Putamen (tissue), 1 donor: ENCODE data around the gene SOAT1.

Experiments used
- DNase-seq: peaks from one replicate; pipeline ENCODE4 v3.0.0-alpha.2; 2016; ENCODE audit warnings: low spot score

SOAT1 gene

DNA sequence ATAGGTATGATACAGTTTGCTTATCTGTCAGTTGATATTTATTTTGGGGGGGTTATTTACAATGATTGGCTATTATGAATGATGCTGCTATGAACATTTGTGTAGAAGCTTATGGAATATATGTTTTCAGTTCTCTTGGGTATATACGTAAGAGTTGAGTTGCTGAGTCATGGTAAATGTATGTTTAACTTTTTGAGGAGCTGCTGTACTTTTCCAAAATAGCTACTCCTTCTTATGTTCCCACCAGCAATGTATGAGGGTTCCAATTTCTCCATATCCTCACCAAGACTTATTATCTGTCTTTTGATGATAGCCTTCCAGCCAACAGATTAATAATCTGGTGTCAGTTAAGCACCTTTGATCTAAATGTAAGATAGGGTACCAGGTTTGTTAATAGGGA, 11.9 kb downstream of the SOAT1 start:
- no peak for DNase-seq

DNA sequence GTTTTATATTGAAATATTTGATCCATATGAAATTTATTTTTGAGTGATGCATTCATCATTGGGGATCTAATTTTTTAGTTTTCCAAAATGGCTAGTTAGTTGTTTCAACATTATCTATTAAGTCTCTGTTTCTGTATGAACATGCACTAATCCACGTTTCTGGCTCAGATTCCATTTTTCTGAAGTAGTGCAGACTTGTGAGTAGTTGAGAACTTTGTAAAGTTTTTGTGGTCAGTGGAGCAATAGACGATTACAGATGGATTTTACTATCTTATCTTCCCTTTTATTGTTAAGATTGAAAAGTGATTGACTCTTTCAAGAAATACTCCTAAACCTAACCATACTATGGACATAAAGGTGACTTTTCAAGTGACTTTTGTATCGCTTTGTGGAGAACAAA, 16.7 kb downstream of the SOAT1 start:
- DNase-seq: no peak

DNA sequence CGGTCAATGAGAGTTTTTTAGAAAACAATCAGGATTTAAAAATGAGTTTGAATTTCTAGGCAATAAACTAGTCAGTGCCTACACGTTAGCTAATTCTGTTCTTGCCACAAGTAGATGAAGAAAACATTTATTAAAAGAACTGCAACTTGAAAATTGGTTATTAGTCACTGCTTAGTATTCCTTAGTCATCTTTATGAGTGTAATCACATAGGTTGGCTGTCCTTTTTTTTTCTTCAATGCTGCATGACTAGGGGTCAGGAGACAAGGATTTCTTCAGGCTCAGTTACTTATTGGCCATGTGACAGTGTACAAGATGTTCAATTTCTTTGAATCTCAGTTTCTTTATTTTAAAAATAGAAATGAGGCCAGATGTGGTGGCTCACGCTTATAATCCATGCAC, 17.1 kb downstream of the SOAT1 start:
- no peak for DNase-seq

DNA sequence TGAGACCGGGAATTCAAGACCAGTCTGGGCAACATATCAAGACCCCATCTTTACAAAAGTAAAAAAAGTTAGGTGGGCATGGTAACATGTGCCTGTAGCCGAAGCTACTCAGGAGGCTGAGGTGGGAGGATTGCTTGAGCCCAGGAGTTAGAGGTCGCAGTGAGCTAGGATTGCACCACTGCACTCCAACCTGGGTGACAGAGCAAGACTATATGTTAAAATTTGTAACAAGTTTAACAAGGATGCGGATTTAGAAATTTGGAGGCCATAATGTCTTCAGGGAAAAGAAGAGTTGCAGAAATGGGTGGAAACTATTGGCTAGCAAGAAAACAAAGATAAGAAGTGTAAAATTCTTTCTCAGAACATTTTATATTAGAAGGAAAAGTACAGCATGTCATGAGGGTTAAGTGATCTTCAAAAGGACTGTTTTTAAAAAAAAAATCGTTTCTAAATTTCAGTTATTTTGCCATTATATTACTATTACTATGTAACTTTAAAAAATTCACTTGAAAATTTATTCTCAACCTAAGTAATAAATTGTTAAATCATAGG, 17.6 kb downstream of the SOAT1 start:
- no peak for DNase-seq

DNA sequence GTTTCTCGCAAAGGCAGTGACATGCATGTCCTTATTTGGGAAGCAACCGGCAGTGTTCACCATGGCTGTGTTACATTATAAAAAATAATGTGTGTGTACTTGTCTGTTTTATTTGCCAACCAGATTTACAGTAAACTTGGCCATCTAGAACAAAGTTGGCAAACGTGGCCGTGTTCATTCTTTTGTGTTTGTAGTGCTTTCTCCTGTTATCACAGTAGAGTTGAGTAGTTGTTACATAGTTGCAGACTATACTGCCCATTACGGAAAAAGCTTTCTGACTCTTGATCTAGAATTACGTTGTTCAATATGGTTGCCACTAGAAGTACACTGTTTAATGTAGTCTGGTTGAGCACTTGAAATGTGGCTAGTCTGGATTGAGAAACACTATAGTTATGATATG, 19.4 kb downstream of the SOAT1 start:
- DNase-seq: no peak

DNA sequence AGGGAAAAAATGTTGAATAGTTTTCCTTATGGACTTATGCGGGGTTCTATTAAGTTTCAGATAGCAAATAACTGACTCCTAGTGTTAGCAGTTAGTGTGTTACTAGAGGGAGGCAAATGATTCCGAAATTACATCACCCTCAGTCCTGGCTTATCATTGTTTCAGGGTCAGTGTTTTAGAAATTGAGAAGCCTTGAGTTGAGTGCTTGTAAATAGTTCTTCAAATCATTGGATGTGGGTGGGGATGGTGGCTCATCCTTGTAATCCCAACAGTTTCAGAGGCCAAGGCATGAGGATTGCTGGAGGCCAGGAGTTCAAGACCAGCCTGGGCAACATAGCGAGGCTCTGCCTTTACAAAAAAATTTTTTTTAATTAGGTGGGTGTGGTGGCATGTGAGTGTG, 21.3 kb downstream of the SOAT1 start:
- DNase-seq: no peak

DNA sequence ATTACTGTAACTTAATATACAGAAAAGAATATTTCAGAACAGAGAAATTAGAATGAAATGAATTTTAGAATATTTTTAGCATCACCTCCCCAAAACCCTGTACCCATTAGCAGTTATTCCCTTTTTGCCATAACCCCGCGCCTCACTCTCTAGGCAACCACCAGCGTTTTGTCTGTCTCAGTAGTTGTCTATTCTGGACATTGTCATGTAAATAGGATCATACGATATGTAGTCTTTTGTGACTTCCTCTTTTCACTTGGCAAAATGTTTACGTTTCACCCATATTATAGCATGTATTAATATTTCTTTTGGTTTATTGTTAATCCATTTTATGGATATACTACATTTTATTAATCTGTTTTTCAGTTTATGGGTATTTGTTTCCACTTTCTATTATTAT, 24.9 kb downstream of the SOAT1 start:
- DNase-seq: no peak

DNA sequence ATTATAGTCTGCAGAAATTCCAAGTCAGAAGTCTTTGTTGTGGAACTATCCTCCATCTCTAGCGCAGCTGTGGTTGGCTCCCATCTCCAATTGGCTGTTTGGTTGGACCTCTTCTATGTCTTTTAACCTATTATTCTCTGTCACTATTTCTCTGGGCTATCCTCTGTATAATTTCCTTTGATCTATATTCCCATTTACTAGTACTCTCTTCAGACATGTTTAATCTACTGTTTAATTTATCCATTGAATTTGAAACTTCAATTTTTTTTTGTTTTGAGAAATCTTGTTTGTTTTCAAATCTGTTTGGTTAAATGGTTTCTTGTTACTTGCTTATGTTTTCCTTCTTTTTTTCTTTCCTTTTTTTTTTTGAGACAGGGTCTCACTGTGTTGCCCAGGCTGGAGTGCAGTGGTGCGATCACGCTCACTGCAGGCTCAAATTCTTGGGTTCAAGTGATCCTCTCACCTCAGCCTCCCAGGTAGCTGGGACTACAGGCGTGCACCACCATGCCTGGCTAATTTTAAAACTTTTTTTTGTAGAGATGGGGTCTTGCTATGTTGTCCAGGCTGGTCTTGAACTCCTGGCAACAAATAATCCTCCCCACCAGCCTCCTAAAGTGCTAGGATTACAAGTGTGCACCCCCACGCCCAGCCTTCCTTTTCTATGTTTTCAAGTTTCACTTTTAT, 28.1 kb downstream of the SOAT1 start:
- DNase-seq: no peak

DNA sequence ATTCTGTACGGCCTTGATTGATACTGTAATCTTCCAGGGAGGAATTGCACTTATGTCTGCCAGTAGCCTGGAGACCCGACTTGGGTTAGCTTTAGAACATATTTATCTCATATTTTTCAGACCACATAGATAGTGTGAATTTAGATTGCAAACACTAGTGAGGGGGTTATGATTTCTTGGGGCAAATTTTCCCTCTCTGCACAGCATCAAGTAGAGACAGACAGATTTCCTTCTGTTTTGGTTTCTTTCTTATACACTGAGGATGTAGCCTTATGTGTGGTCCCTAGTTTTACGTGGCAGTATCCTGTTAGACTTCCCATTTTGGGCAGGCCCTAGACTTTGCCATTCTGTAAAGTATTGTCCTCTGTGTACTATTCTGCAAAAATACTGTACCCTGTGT, 29.0 kb downstream of the SOAT1 start:
- no peak for DNase-seq

DNA sequence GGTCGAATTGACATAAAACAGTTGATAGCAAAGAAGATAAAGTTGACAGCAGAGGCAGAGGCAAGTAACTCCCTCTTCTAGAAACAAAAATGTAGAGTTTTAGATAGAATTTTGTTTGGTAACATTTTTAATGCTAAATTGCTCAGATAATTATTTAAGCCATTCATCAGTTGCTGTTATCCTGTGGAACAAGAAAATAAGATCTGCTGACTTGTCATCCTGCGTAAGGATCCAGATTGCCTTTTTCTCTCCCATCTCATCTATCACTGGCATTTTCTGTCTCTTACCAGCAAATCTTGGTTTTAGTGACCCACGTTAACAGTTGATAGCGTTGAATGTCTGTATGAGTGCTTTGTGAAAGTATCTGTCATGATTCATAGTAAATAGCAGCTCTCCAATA, 29.8 kb downstream of the SOAT1 start:
- no peak for DNase-seq

DNA sequence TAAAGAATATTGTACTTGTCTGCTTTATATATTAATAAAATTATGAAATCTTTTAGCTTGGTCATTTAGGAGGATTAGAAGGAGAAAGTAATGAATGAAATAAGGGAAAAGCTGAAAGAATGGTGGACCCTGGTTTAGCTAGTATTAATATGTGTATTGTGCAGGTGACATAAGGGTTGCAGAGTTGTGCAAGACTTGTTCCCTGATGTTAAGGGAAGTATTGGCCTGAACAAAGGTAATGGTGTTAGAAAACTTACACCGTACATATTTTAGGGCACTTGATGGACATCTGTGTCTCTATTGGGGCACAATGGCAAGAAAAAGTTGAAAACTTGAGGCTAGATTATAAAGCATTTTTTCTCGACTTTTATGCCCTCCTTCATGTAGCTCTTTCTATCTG, 32.2 kb downstream of the SOAT1 start:
- DNase-seq: no peak

DNA sequence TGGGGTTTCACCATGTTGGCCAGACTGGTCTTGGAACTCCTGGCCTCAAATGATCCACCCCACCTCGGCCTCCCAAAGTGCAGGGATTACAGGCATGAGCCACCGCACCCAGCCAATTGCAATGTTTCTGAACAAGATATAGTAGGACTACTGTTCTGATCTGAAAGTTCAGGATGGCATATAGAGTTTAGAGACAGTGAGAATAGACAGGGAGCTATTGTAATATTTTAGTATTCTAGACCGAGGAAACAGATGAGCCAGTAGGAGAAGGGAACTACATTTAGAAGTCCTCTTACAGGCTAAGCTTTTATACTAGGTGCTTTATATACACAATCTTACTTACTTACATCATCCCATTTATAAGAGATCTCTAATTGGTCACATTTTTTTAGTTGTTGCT, 33.1 kb downstream of the SOAT1 start:
- DNase-seq: no peak

DNA sequence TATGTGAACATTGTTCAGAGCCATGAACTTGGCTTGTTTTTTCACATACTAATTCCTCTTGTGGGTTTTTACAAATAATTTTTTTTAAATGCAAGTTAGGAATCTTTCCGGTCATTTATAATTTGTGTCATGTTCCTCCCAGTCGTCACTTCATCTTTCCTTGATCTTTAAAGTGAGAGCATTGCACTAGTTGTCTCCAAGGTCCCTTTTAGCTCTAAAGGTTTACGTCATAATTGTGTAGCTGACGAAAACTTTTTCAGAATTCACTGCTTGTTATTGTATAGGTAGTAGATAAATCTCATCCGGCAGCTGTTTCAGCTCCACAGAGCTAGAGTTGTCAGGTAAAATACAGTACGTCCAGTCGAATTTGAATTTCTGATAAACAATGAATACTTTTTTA, 33.6 kb downstream of the SOAT1 start:
- DNase-seq: no peak

DNA sequence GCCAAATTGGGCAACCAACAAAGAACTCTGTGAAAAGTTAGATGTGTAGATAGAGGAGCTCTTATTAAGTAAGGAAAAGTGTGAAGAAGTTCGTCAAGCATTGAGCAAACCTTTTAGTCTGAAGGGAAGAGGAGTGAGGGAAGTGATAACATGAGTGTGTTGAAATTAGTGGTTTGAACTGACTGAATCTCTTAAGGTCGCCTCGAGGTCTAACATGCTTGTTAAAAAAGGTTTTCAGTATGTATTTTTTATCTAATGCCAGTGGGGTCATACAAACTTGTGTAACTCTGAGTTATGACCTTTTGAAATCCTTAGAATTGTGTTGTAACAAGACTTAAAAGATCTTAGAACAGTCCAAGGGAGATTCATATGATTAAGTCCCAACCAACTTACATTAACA, 34.1 kb downstream of the SOAT1 start:
- no peak for DNase-seq

DNA sequence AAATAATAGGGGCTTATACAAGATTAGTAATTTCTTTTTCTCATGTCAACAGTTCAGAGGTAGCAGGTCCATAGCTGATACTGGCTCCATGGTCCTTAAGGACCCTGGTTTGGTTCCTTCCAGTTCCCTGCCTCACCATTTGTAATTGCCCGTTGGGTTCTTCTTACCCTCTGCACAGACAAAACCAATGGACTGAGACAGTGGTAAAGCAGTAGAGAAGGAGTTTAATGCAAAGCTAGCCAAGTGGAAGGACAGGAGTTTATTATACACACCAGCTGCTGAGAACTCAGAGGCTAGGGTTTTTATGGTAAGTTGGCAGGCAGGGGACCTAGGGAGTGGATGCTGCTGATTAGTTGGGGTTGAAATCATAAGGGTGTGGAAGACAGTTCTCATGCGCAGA, 36.3 kb downstream of the SOAT1 start:
- DNase-seq: no peak

DNA sequence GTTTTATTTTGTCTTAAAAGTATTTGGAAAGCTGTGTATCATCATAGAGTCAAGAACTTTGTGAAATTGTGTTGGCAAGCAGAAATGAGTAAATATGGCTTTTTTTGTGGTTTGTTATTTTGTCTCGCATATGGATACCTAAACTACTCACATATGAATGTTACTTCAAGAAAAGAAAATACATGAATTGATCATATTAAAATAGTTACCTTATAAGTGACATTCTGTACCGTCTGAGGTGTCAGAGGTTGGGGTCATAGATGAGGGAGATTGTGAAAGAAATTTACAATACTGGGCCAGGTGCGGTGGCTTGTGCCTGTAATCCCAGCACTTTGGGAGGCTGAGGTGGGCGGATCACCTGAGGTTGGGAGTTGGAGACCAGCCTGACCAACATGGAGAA, 40.8 kb downstream of the SOAT1 start:
- DNase-seq: no peak

DNA sequence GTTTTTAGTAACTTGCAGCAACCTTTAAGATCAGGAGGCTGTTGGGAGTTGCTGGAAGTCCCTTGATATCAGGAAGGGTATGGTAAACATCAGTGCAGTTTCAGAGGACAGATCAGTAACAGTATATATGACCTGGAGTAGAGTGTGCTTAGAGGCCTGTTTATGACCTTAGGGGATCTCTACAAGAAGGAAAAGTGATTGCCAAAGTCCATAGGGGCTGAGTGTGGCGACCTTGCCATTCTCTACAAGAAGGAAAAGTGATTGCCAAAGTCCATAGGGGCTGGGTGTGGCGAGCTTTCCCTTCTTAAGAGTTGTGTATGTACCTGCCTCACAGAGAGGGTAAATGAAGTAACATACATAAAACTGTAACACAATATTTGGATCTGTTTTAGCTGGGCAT, 43.7 kb downstream of the SOAT1 start:
- no peak for DNase-seq

DNA sequence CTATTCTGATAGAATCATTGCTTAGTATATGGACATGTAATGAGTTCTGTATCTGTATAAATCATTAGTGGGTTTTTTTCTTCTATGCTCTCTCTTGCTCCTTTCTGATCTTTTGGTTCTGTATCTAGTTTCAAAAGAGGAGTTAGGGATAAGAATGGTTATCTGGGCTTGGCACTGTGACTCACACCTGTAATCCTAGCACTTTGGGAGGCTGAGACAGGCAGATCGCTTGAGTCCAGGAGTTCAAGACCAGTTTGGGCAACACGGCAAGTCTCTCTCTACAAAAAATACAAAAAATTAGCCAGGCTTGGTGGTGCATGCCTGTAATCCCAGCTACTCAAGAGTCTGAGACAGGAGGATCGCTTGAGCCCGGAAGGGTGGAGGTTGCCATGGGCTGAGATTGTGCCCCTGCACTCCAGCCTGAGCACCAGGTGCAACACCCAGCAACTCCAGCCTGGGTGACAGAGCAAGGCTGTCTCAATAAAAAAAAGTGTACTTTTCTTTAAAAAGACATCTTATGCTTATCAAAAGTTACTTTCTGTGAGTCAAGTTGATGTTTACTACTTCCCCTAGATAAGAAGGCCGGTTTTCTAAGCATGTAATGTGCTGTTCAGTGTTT, 44.5 kb downstream of the SOAT1 start:
- no peak for DNase-seq

DNA sequence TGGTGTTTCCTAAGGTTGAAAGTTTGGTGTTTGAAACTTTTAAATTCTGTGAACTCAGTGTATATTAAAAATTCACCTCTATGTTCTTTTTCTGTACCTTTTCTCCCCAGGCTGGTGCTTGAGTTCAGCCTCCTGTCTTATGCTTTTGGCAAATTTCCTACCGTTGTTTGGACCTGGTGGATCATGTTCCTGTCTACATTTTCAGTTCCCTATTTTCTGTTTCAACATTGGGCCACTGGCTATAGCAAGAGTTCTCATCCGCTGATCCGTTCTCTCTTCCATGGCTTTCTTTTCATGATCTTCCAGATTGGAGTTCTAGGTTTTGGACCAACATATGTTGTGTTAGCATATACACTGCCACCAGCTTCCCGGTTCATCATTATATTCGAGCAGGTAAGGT, 47.3 kb downstream of the SOAT1 start:
- DNase-seq: no peak

DNA sequence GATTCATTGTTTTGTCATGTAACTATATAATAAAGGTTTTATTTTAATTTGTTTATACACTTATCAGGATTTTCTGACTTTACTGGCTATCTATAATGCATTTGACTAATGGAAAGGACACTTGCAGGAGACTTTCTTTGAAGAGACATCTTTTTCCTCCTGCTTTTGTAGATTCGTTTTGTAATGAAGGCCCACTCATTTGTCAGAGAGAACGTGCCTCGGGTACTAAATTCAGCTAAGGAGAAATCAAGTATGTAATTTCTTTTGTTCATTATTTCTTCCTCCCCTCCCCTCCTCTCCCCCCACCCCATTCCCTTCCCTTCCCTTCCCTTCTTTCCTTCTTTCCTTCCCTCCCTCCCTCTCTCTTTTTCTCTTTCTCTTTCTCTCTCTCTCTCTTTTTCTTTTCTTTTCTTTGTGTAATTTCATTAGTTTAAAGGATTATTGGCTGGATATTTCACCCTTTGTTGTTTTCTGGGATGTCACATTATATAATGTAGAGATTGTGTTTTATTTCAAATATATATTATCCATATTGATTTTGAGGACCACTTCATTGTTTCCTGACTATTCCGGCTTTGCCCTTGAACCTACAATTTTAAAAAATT, 48.4 kb downstream of the SOAT1 start:
- no peak for DNase-seq

DNA sequence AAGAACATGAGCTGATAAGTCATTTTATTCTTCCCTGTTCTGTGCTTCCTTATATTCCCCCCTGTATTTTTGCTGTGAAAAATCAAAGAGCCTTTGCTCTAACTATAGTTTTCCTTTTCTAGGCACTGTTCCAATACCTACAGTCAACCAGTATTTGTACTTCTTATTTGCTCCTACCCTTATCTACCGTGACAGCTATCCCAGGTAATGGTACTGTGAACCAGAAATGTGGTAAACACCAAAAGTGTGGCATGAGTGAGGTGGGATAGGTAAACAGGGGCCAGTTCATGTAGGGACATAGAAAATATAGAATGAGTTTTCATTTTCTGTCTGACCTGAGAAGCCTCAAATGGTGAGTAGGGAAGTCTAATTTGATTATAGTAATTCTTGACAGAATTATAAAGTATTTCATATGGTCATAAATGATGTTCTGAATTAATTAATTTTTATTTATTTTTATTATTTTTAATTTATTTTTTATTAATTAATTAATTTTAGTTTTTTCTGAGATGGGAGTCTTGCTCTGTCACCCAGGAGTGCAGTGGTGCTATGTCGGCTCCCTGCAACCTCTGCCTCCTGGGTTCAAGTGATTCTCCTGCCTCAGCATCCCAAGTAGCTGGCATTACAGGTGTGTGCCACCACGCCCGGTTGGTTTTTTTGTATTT, 49.3 kb downstream of the SOAT1 start:
- DNase-seq: no peak

DNA sequence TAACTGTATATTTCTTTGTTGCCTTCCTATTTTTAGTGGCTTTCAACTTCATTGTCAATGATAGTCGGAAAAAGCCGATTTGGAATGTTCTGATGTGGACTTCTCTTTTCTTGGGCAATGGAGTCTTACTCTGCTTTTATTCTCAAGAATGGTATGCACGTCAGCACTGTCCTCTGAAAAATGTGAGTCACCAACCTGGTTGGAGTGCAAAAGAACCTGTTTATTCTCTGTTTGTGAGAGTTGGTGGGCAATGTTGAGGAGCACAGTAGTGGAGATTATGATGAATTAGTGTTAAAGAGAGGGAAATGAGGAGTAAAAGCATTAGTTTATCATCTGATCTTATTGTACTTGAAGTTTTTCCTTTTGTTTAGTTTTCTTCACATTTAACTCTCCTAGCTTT, 57.7 kb downstream of the SOAT1 start:
- no peak for DNase-seq

DNA sequence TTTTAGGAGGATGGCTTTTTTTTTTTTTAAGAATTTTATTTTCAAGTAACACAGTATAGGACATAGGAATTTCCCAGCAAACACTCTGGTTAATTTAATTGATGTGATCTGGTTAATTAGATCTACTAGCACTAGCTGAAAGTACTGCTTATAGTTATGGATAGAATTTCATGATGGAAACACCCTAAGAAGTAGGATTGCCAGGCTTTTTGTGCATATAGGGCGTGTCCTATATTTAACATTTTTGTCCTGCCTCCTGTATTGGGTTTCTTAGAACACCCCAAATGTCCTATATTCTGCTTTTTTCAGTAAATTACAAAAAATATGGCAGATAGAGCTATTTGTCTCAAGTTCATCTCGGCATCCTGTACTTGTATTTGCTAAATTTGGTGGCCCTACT, 58.6 kb downstream of the SOAT1 start:
- no peak for DNase-seq
